Fibroblast of peridontal ligament (primary cell): ENCODE data around the gene TRIM75.
"Not testable (repeated sequence)": the region's sequence is repeated elsewhere in the genome, so short reads cannot be mapped to it uniquely, and the experiment has no call there.

Source experiments
- DNase-seq: peaks from one replicate; pipeline ENCODE4 v3.0.0-alpha.2; 2010; ENCODE audit errors: extremely low read depth

TRIM75 gene

DNA sequence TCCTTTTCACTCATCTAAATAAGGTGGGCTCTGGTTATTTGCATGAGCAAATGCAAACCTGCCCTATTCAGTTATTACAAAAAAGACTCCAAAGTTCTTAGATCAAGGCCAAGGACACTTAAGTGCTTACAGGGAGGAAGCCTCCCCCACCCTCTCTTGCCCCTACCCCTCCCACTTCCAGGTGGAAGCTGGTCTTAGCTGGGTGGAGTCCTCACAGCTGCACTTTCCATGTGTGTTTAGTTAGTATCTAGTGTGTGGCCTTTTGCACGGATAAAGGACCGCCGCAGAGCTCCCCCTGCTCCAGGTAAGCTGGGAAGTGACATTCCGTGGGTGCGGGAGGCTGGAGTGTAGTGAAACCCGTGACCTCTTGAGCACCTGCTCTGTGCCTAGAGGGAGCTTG lies at the start of gene TRIM75:
TRIM75 (plus strand) TSS at position 222 of the 400 bp plus-strand sequence. CDS start 5,282 bp downstream, outside the sequence.
- no peak for DNase-seq

DNA sequence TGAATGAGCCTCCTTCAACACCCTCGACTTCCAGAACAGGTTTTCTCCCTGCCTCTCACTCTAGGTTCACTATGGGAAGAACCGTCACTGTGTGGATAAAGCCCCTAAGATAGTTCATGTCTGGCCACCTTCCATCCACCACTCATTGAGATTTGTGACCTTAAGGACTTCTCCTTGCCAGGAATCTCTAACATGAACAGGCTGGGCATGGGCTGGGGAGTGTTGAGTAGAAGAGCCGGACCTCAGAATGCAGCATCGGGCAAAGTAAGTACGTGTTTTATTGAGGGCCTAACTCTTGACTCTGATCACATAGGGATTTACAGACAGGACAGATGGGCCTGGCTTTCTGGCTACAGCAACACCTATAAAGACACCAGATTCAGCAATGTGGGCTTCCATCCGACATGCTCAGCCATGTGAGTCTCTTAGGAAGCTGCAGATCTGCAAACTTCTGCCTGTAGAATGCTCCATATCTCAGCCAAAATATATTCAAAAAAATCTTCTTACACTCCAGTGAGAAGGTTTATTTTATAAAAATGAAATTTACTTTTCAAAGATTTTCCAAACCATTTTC lies 48.2 kb upstream of the TRIM75 start:
- no peak for DNase-seq

DNA sequence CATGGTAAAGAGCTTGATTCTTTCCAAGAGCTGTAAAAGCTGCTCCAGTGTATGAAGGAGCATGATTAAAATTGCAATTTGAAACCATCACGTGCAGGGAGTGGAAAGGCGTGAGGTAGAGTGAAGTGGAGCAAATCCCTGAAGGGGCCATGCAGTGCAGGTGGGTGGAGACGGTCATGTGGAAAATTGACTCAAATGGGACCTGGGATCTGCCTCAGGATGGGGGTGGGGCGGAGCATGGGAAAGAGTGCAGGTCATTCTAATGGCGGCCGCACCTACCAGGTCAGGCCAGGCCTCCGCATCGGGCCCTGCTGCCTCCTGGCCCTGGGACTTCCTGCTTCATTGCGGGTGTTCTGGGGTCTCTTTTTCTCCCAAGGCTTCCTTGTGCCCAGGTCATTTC lies 47.2 kb upstream of the TRIM75 start:
- DNase-seq: no peak

DNA sequence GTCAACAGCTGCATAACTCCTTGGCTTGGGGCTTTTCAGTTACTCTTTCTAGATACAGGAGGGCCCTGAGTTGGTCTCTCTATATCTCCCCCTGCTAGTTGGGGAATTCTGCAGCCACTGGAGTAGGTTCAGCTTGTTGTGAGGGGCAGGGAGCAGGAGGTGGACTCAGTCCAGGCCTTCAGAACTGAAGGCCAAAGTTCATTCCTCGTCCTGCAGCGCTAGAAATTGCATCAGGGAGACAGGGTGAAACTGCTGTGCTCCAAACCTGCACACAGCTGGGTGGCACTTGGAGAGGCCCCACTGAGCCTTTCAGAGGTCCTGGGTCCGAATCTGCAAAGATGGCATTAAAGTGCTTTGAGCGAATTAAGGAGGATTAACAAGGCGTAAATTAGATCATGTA lies 46.8 kb upstream of the TRIM75 start:
- no peak for DNase-seq

DNA sequence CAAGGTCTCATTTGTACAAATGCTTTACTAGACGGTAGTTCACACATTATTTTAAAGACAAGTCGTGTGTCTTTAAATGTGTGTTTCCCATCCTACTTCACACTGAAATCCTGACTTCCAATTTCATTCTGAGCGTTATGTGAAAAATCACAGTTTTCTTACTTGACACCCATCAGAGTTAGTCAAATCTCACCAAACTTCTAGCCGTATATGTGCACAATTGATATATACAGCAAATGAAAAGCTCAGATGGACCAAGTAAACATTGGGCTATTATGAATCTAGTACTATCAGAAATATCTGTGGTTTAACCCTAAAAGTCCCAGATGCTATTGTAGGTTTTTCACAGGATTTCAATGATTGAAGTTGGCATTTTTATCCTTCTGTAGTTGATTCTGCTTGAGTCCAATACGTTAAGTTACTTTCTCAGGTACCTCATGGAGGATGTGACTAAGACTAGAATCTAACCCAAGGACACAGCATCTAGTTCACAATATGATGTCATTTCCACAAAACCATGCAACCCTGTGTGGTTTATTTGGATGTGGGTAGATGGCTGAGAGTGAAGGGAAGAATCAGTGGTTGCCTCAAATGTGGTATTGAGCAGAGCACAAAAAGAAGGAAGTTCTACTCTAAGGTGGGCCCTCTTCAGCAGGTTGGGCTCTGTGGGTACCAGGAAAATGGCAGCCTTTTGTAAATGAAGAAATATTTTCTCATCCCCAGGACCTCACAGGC lies 44.0 kb upstream of the TRIM75 start:
- no peak for DNase-seq

DNA sequence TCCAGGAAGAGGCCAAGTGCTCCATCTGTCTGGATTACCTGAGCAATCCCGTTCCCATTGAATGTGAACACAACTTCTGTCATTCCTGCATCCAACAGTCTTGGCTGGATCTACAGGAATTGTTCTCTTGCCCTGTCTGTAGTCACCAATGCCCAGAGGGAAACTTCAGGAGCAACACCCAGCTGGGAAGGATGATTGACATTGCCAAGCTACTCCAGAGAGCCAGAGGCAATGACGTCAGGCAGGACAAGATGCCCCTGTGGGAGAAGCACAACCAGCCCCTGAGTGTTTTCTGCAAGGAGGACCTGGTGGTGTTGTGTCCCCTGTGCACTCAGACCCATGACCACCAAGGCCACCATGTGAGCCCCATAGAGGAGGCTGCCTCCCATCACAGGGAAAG lies 43.2 kb upstream of the TRIM75 start:
- DNase-seq: no peak

DNA sequence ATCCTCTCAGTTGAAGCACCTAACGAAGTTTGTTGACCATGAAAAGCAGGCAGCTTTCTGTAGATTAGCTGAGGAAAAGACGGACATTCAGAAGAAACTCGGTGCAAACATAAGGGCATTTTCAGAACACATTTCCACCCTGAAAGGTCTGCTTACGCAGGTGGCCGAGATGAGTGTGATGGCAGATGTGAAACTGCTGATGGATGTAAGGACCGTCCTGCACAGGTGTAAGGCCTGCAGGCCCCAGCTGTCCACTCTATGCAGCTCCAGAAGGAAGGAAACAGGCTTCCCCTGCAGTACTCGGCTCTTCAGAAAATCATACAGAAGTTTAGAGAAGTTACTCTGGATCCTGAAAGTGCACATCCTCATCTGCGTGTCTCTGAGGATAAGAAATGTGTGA lies 42.7 kb upstream of the TRIM75 start:
- no peak for DNase-seq

DNA sequence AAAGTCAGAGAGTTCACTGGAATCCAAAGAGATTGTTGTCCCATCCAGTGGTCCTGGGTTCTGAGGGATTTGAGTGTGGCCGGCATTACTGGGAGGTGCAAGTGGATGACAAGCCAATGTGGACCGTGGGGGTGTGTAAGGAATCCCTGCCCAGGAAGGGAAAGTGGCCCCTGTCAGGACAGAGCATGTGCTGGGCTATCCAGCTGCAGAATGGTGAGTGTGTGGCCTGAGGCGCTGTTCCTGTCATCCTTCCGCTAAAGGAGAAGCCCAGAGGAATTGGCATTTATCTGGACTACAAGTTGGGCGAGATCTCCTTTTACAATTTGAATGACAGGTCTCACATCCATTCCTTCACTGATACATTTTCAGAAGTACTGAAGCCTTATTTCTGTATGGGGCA lies 42.3 kb upstream of the TRIM75 start:
- no peak for DNase-seq

DNA sequence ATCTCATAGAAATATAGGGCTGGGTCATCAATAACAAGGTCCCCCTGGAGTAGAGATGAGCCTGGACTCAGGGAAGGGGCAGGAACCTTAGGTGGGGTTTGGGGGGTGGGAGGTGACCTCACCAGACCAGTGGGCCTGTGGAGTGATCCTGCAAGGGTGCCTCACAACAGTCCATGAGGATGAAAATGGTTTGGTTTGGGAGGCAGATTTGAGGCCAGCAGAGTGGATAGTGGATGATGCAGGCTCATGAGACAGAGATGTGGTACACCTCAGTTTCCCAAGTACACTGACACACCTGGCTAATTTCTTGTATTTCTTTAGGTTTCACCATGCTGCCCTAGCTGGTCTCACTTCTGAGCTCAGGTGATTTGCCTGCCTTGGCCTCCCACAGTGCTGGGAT lies 40.0 kb upstream of the TRIM75 start:
- DNase-seq: no peak

DNA sequence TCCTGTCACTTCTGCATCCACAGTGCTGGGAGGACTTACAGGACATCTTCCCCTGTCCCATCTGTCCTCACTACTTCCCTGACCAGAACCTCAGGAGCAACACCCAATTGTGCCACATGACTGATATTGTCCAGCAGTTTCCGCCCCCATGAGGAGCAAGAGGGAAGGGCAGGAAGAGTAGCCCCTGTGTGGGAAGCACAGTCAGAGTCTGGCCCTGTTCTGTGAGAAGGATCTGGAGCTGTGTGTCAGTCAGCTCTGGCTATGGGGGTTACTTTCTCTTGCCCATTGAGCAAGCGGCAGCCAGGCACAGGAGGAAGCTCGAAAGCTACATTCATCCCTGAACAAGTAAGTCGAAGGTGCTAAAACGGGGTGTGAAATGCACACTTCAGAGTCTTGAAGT lies 36.7 kb upstream of the TRIM75 start:
- no peak for DNase-seq

DNA sequence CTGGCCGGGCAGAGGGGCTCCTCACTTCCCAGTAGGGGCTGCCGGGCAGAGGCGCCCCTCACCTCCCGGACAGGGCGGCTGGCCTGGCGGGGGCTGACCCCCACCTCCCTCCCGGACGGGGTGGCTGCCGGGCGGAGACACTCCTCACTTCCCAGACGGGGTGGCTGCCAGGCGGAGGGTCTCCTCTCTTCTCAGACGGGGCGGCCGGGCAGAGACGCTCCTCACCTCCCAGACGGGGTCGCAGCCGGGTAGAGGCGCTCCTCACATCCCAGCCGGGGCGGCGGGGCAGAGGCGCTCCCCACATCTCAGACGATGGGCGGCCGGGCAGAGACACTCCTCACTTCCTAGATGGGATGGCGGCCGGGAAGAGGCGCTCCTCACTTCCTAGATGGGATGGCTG lies 33.7 kb upstream of the TRIM75 start:
- DNase-seq: not testable (repeated sequence)

DNA sequence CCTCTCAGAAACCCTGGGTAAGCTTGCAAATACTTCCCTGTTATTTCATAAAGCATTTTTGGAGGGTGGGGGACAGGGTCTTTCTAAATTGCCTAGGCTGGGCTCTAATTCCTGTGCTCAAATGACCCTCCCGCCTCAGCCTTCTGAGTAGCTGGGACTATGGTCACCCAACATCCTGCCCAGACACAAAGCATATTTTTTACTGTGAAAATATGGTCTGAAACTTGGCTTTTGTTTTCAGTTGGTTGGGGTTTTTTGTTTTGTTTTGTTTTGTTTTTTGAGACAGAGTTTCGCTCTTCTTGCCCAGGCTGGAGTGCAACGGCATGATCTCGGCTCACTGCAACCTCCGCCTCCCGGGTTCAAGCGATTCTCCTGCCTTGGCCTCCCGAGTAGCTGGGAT lies 27.9 kb upstream of the TRIM75 start:
- DNase-seq: not testable (repeated sequence)

DNA sequence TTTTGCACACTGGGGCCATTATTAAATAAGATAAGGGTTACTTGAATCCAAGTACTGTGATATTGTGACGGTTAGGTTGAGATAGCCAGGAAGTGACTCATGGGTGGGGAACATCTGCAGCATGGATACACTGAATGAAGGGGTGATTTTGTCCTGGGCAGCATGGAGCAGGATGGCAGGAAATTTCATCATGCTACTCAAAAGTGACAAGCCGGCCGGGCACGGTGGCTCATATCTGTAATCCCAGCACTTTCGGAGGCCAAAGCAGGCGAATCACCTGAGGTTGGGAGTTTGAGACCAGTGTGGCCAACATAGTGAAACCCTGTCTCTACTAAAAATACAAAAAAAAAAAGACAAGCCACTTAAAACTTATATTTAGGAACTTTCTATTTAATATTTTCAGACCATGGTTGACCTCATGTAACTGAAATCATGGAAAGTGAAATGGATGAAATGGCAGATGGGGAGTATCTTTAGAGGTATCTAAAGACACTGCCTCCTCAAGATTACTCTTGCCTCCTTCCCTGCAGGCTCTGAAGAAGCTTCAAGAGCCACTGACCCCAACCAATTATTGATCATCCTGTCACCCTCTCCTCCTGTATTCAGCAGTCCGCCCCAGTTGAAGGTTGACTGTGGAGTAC lies 25.8 kb upstream of the TRIM75 start:
- DNase-seq: no peak

DNA sequence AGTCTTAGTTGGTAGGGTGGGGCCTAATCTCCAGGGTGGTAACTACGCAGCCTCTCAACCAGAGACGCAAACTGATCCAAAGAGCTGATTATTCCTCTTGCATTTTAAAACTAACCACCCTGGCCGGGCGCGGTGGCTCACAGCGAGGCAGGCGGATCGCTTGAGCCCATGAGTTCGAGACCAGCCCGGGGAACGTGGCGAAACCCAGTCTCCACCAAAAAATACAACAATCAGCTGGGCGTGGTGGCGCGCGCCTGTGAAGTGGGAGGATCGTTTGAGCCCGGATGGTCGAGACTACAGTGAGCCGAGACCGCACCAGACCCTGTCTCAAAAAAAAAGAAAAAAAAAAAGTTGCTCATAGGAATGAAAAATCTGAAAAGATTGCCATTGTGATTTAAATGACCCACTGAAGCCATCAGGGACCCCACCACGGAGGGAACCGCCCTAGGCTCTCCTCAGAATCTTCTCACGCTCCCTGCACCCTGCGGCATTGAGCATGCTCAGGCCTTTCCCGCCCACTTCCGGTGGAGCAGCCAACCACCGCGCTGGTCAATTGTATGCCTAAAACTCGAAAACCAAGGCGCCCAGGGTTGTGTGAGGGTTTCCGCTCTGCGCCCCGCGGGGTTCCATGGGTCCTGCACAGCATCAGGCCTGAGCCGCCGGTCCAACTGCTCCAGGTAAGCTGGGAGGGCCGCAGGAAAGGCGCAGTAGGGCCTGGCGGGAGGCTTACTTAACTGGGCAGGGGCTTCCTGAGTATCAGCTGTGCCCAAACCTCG lies 22.0 kb upstream of the TRIM75 start, which contains the start of gene TRIM60:
TRIM60 (plus strand) TSS at position 564 of the 776 bp plus-strand sequence. CDS start 8,074 bp downstream, outside the sequence.
- DNase-seq: no peak

DNA sequence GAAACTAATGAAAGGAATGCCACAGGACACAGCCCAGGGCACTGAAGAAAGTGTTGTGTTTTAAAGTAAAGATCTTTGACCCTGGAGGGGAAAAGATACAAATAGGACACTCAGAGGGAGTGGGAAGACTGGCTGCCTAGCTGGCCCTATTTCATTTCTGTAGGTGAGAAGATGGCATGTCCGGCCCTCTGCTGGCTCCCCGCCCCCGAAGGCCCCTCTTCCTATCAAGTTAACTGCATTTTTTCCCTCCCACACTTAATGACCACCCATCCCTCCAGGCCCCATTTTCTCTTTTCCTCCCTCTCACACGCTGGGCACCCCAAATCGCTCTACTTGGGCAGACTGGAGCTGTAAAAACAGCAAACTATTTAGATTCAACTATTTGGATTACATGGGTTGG lies 5.5 kb upstream of the TRIM75 start:
- no peak for DNase-seq

DNA sequence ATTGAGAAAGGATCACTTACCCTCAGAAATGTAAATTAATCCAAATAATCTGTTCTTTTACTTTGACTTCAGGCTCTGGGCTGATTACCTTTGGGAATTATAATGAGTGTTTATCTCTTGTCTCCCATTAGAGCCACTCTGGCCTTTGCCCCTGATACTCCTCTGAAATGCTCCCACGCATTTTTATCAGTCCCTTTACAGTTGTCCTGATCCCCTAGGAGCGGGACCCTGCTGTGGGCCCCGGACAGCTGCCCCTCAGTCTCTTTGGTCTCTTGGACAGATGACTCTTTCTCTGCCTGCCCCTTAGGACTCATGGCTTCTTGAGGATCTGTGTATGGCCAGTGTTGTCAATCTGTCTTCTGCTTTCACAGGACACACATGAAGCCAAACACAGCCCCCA lies 1.0 kb upstream of the TRIM75 start:
- no peak for DNase-seq

DNA sequence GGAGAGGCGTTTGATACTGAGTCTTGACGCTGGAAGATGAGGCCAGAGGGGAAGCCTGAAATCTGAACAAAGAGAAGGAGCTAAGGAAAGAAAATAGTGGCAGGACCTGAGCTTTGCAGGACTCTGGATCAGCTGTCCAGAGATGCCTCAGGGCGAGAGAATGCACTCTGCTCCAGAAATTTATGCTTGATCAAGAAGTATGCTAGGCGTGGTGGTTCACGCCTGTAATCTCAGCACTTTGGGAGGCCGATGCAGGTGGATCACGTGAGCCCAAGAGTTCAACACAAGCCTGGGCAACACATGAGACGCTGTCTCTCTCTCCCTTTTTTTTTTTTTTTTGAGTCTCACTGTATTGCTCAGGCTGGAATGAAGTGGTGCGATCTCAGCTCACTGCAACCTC lies 1.9 kb downstream of the TRIM75 start:
- DNase-seq: no peak

DNA sequence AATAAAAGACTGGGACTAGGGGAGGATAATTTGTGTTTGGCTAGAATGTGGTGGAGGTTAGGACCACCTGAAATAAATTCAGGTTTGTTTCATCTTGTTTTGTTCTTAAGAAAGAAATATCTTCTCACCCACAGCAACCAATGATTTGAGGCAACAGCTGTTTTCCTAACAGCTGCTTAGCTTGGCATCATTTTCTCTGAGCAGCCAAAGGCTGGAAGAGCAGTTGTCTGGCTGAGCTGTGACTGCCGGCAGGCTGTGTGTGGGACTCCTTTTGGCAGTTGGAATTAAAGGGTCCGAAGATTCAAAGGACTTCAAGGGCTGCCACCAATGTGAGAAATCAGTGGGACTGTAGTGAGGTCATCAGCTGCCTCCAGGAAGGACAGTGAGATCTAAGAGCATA lies 5.0 kb downstream of the TRIM75 start:
- no peak for DNase-seq

DNA sequence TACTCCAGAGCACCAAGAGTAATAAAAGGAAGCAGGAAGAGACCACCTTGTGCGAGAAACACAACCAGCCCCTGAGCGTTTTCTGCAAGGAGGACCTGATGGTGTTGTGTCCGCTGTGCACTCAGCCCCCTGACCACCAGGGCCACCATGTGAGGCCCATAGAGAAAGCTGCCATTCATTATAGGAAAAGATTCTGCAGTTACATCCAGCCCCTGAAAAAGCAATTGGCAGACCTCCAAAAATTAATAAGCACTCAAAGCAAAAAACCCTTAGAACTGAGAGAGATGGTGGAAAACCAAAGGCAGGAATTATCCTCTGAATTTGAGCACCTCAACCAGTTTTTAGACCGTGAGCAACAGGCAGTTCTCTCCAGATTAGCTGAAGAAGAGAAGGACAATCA lies 5.7 kb downstream of the TRIM75 start:
- DNase-seq: no peak

DNA sequence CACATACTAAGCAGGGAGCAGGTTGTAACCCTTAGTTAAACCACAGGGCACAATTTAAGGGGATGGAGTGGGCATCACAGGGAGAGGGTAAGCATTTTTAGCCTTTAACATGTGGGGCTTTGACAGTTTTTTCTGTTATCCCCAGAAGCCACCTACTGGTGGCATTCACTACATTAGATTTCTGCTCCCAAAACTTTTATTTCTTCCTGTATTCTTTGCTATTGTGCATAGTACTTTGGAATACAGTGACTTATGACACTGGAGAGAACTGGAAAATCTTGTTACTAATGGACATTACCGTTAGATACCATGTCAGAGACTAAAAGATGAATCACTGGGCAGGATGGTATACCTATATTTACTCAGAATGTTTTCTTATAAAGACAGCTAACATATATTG lies 7.3 kb downstream of the TRIM75 start:
- no peak for DNase-seq

DNA sequence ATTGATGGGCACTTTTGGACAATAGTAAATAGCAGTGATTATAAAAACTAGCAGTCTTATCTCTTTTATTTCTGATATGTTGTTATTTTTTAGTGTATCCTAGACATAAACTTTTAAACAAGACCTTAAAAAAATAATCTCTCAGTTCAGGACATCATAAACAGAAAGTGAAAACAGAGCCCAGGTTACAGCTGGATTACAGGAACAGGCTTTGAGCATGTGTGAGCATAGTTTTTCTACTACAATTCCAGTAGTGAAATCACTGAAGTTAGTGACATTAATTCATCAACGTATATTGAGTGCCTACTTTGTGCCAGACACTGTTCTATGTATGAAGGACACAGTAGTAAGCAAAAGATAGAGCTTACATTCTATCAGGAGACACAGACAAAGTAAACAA lies 16.9 kb downstream of the TRIM75 start:
- no peak for DNase-seq

DNA sequence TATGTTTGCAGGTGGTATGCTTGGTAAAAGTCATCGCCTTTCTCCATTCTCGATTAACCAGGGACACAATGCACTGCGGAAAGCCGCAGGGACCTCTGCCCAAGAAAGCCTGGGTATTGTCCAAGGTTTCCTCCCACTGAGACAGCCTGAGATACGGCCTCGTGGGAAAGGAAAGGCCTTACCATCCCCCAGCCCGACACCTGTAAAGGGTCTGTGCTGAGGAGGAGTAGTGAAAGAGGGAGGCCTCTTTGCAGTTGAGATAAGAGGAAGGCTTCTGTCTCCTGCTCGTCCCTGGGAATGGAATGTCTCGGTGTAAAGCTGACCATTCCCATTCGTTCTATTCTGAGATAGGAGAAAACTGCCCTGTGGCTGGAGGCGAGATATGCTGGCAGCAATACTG lies 19.7 kb downstream of the TRIM75 start:
- DNase-seq: not testable (repeated sequence)
